GM23338 (cell line): ENCODE measurements around the gene RFX8. TPM values are rescaled to one million over a fixed set of nuclear protein-coding genes. Genes with fewer than 3 reads are reported as not detected.

Source experiments
- ATAC-seq: fragments of 200-7000 bp; cut with Tn5 transposase; 3 replicates; pipeline ENCODE4 v1.9.1; 2020
- DNase-seq: peaks from one replicate; pipeline ENCODE4 v3.0.0-alpha.2; 2015; ENCODE audit warnings: low spot score
- H2AFZ ChIP-seq: fragments of 200-600 bp; sonication (generic); 2 replicates; pipeline ENCODE4 v1.8.0; 2016; ENCODE audit warnings: antibody characterized with exemption, mild to moderate bottlenecking, moderate library complexity
- H3F3A ChIP-seq: fragments of 200-600 bp; sonication (generic); replicated peaks from 2 replicates; pipeline ENCODE4 v1.8.0; 2017; ENCODE audit warnings: antibody characterized with exemption, mixed run types, low read depth
- H3K27ac ChIP-seq: fragments of 200-600 bp; sonication (generic); 2 replicates; pipeline ENCODE4 v1.6.1; 2016; ENCODE audit warnings: low read depth
- H3K27me3 ChIP-seq: fragments of 200-600 bp; sonication (generic); 2 replicates; pipeline ENCODE4 v1.8.0; 2016; ENCODE audit warnings: mild to moderate bottlenecking, mixed run types, moderate library complexity; ENCODE audit not compliant: insufficient read depth
- H3K36me3 ChIP-seq: fragments of 200-600 bp; sonication (generic); 2 replicates; pipeline ENCODE4 v1.8.0; 2016; ENCODE audit warnings: mild to moderate bottlenecking; ENCODE audit not compliant: insufficient read depth
- H3K4me1 ChIP-seq: fragments of 200-600 bp; sonication (generic); 2 replicates; pipeline ENCODE4 v1.8.0; 2016; ENCODE audit warnings: mild to moderate bottlenecking, moderate library complexity; ENCODE audit not compliant: insufficient read depth
- H3K4me2 ChIP-seq: fragments of 200-600 bp; sonication (generic); 2 replicates; pipeline ENCODE4 v1.7.1; 2017; ENCODE audit warnings: mixed run types
- H3K4me3 ChIP-seq: fragments of 200-600 bp; sonication (generic); 2 replicates; pipeline ENCODE4 v1.6.1; 2016; ENCODE audit warnings: mixed run types
- H3K79me2 ChIP-seq: fragments of 200-600 bp; sonication (generic); replicated peaks from 2 replicates; pipeline ENCODE4 v1.8.0; 2017; ENCODE audit warnings: mild to moderate bottlenecking; ENCODE audit not compliant: insufficient read depth
- H3K9me2 ChIP-seq: fragments of 200-600 bp; sonication (generic); 2 replicates; pipeline ENCODE4 v1.8.0; 2017; ENCODE audit not compliant: insufficient read depth
- H4K20me1 ChIP-seq: fragments of 200-600 bp; sonication (generic); replicated peaks from 2 replicates; pipeline ENCODE4 v1.8.0; 2017; ENCODE audit warnings: mild to moderate bottlenecking; ENCODE audit not compliant: insufficient read depth
- H3K27ac Mint-ChIP-seq: 2 replicates; pipeline ENCODE4 v1.8.0; 2020; ENCODE audit warnings: inconsistent platforms, mild to moderate bottlenecking, moderate library complexity, mixed read lengths
- H3K27me3 Mint-ChIP-seq: 3 replicates; pipeline ENCODE4 v1.8.0; 2022; ENCODE audit warnings: low read depth, mild to moderate bottlenecking, moderate library complexity, mixed read lengths, inconsistent platforms; ENCODE audit not compliant: insufficient read depth, poor library complexity
- H3K36me3 Mint-ChIP-seq: 3 replicates; pipeline ENCODE4 v1.8.0; 2021; ENCODE audit warnings: low read depth, mild to moderate bottlenecking, inconsistent platforms, moderate library complexity, mixed read lengths
- H3K4me1 Mint-ChIP-seq: 3 replicates; pipeline ENCODE4 v1.8.0; 2020; ENCODE audit warnings: mild to moderate bottlenecking, inconsistent platforms, mixed read lengths
- H3K4me3 Mint-ChIP-seq: 3 replicates; pipeline ENCODE4 v1.8.0; 2021; ENCODE audit warnings: moderate library complexity, mild to moderate bottlenecking, inconsistent platforms, mixed read lengths
- H3K9me3 Mint-ChIP-seq: 3 replicates; pipeline ENCODE4 v1.8.0; 2020; ENCODE audit warnings: moderate library complexity, mild to moderate bottlenecking, inconsistent platforms, mixed read lengths
- CREB1 ChIP-seq: fragments of 250-450 bp; sonication (Bioruptor Pico); IDR thresholded peaks from 2 replicates; pipeline ENCODE4 v1.5.0; 2020; ENCODE audit warnings: low read depth, mild to moderate bottlenecking, moderate library complexity
- EZH2phosphoT487 ChIP-seq: fragments of 200-600 bp; sonication (generic); IDR thresholded peaks from one replicate; pipeline ENCODE4 v1.8.1; 2018; ENCODE audit warnings: antibody characterized with exemption; ENCODE audit not compliant: unreplicated experiment
- NANOG ChIP-seq: IDR thresholded peaks from 2 replicates; pipeline ENCODE4 v1.6.1; 2016; ENCODE audit warnings: antibody characterized with exemption, borderline replicate concordance
- POLR2AphosphoS5 ChIP-seq: IDR thresholded peaks from 2 replicates; pipeline ENCODE4 v1.6.1; 2016; ENCODE audit warnings: antibody characterized with exemption, low read depth
- STAT1 ChIP-seq: IDR thresholded peaks from one replicate; pipeline ENCODE4 v1.6.1; 2016; ENCODE audit warnings: antibody characterized with exemption; ENCODE audit not compliant: unreplicated experiment
- ZNF114 ChIP-seq: fragments of 250-450 bp; sonication (Bioruptor Pico); IDR thresholded peaks from 2 replicates; pipeline ENCODE4 v1.5.0; 2020; ENCODE audit warnings: mild to moderate bottlenecking, moderate library complexity
- ZNF462 ChIP-seq: fragments of 250-450 bp; sonication (Bioruptor Pico); IDR thresholded peaks from 2 replicates; pipeline ENCODE4 v1.5.0; 2020; ENCODE audit warnings: mild to moderate bottlenecking, moderate library complexity
- polyA plus RNA-seq: library from polyadenylated mRNA; unstranded; fragments of >200 nt; fragmentation: Nextera tagmentation; extraction: Ambion mirVana; gene quantifications from 2 replicates; pipeline ENCODE4 v1.2.1, GENCODE V29; 2016
- total RNA-seq: library from RNA; depleted of rRNA; stranded (reverse); fragments of >200 nt; shearing (Covaris generic); gene quantifications from 2 replicates; pipeline ENCODE4 v1.2.3, GENCODE V29; 2014
- TF ChIP-seq, protein P1 (sequence below): IDR thresholded peaks from 2 replicates; pipeline ENCODE4 v1.6.1; 2016; ENCODE audit warnings: antibody characterized with exemption

The RFX8 gene
- total and polyA plus RNA-seq, 2 experiments from 2014 or later = 0.65 to 1.5 TPM

DNA sequence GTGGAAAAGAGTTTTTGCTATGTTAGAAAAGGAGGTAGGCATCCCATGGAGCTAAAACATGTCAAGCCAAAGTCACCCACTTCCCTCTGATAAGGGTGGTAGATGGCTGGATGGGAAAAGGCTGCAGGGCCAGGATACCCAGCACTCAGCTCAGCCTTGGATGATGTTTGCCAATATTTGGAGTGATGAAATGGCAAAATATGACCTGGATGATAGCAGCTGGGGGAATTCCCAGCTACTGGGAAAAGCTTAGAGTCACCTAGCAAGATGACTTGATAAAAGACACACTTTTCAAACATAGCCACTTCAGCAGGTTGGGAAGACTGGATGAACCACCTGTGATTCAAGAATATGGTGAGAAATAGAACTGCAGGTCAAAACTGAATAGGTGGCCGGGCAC, 10.1 kb downstream of the RFX8 start (continued):
- TF ChIP-seq ZNF114 (CRISPR knock-in tag) (no peak), ZNF462 (CRISPR knock-in tag) (no peak)

DNA sequence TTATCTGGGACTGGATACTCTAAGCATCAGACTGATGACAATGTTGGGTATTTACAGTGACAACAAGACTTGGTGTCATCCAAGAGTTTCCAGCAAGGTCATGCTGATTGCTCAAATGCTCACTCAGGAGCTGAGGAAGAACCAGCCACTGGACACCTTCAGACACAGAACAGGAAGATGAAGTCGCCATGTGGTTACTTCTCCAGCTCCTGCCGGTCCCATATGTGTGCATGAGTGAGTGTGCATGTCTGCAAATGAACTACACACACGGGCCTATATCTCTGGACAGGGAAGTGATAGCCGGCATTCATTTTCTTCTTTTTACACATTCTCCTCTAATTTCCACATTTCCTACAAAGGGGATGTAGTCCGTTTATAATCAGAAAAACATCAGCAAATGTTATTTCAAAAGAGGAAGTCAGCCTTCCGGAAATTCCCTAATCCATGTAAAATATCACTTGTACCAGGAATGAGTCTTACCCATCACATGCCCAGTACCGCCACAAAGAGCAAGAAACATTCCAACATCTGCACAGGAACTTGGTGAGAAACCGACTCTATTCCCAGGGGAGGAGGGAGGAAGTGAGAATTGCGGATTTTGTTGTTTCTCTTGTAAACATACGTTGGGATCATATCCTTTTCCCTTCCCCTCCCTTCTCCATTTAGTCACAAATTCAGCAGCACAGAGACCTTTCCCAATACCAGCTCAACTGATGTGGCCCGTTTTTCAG, 10.8 kb downstream of the RFX8 start:
- DNase-seq = no peak
- H2AFZ ChIP-seq = no peak overlapping the region; the same call in 1 of the 2 replicates
- peaks cover 6% of the 10 kb centered on the region; the same call in 1 of the 2 replicates for H3K4me1 ChIP-seq
- no peaks in the 10 kb centered on the region for H3K79me2 ChIP-seq
- H3F3A ChIP-seq = no peaks in the 10 kb centered on the region
- no peak overlapping the region for H3K4me3 ChIP-seq
- no peaks in the 10 kb centered on the region for H3K36me3 Mint-ChIP-seq
- no peaks in the 10 kb centered on the region for H3K36me3 ChIP-seq
- H3K27ac Mint-ChIP-seq = no peak overlapping the region; the same call in 1 of the 2 replicates
- H3K4me1 Mint-ChIP-seq = peaks cover 21% of the 10 kb centered on the region
- no peak overlapping the region for H3K4me2 ChIP-seq
- H3K27me3 ChIP-seq = no peaks in the 10 kb centered on the region
- H3K27me3 Mint-ChIP-seq = peaks cover 2% of the 10 kb centered on the region
- no peaks in the 10 kb centered on the region for H3K9me2 ChIP-seq
- no peaks in the 10 kb centered on the region for H3K9me3 Mint-ChIP-seq
- no peak overlapping the region for H3K4me3 Mint-ChIP-seq
- H4K20me1 ChIP-seq = no peaks in the 10 kb centered on the region
- no peak overlapping the region for H3K27ac ChIP-seq
- no peak for ATAC-seq
- TF ChIP-seq NANOG (no peak), STAT1 (no peak), EZH2phosphoT487 (no peak), ZNF462 (CRISPR knock-in tag) (no peak), CREB1 (CRISPR knock-in tag) (no peak), POLR2AphosphoS5 (no peak), ZNF114 (CRISPR knock-in tag) (no peak)
- TF ChIP-seq, protein P1, sequence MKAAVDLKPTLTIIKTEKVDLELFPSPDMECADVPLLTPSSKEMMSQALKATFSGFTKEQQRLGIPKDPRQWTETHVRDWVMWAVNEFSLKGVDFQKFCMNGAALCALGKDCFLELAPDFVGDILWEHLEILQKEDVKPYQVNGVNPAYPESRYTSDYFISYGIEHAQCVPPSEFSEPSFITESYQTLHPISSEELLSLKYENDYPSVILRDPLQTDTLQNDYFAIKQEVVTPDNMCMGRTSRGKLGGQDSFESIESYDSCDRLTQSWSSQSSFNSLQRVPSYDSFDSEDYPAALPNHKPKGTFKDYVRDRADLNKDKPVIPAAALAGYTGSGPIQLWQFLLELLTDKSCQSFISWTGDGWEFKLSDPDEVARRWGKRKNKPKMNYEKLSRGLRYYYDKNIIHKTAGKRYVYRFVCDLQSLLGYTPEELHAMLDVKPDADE = no peak
